ENCODE results near the gene SCAMP2. TPM values are rescaled to one million over a fixed set of nuclear protein-coding genes. Genes with fewer than 3 reads are reported as not detected.

The SCAMP2 gene
- total RNA-seq, 1 donor from 2014 or later, result 56.4 TPM

GRCh38 chr15:74809242-74809641 lies 63.9 kb downstream of the SCAMP2 start:
- H3K4me2 ChIP-seq (ENCODE audit: low read length), result no peak overlapping the region
- H3K79me2 ChIP-seq (ENCODE audit: insufficient read depth, low read length), result no peaks in the 10 kb centered on the region
- Mint-ChIP-seq H3K27ac (ENCODE audit: unreplicated experiment) (no peak overlapping the region), H3K36me3 (ENCODE audit: low read depth, unreplicated experiment) (peaks cover 2% of the 10 kb centered on the region), H3K4me1 (ENCODE audit: low read depth, unreplicated experiment) (peaks cover 11% of the 10 kb centered on the region), H3K27me3 (ENCODE audit: low read depth, unreplicated experiment) (peaks cover 5% of the 10 kb centered on the region), H3K9me3 (ENCODE audit: unreplicated experiment) (no peaks in the 10 kb centered on the region), H3K4me3 (ENCODE audit: unreplicated experiment) (no peak overlapping the region)
- H3K4me1 ChIP-seq (ENCODE audit: insufficient read depth, low read length), result peaks cover 8% of the 10 kb centered on the region
- H3K9me3 ChIP-seq (ENCODE audit: insufficient read depth, low read depth, low read length), result no peaks in the 10 kb centered on the region
- no peaks in the 10 kb centered on the region for H3K27me3 ChIP-seq (ENCODE audit: insufficient read depth, low read length)
- H3K27ac ChIP-seq (ENCODE audit: low read depth, low read length), result no peak overlapping the region
- no peak for DNase-seq (ENCODE audit: low read depth)
- no peaks in the 10 kb centered on the region for H3K36me3 ChIP-seq (ENCODE audit: insufficient read depth, low read length)
- no peak overlapping the region for H3K4me3 ChIP-seq (ENCODE audit: insufficient read depth, low read depth, low read length)
- no peak for TF ChIP-seq EZH2 (IDR thresholded peaks at IDR 0.05; ENCODE audit: insufficient read depth, low read length)
- TF ChIP-seq, protein P1, sequence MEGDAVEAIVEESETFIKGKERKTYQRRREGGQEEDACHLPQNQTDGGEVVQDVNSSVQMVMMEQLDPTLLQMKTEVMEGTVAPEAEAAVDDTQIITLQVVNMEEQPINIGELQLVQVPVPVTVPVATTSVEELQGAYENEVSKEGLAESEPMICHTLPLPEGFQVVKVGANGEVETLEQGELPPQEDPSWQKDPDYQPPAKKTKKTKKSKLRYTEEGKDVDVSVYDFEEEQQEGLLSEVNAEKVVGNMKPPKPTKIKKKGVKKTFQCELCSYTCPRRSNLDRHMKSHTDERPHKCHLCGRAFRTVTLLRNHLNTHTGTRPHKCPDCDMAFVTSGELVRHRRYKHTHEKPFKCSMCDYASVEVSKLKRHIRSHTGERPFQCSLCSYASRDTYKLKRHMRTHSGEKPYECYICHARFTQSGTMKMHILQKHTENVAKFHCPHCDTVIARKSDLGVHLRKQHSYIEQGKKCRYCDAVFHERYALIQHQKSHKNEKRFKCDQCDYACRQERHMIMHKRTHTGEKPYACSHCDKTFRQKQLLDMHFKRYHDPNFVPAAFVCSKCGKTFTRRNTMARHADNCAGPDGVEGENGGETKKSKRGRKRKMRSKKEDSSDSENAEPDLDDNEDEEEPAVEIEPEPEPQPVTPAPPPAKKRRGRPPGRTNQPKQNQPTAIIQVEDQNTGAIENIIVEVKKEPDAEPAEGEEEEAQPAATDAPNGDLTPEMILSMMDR (IDR thresholded peaks at IDR 0.05; ENCODE audit: insufficient read depth, low read depth, low read length), result no peak
- H4K20me1 ChIP-seq (ENCODE audit: insufficient read depth, low read length), result no peaks in the 10 kb centered on the region
- H3K9ac ChIP-seq (ENCODE audit: low read length), result no peak overlapping the region
- no peak for FAIRE-seq
- H2AFZ ChIP-seq (ENCODE audit: low read depth, low read length), result no peak overlapping the region

DNA sequence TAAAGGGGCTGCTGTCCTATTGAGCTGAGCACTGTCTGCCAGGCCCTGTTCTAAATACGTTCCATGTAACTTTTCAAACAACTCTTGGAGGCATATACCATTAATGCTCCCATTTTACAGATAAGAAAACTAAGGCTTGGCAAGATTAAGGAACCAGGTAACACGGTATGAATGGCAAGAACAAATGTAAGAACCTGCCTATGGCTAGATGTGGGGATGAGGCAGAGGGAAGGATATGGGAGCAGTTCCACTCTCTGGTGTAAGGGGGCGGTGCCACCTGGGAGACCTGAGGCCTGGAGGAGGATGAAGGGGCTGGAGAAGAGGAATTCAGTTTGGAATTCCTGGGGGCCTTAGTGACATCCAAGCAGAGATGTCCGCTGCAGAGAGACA lies 64.3 kb downstream of the SCAMP2 start:
- Histone ChIP-seq H2AFZ (ENCODE audit: low read depth, low read length) (no peak overlapping the region), H3K79me2 (ENCODE audit: insufficient read depth, low read length) (no peaks in the 10 kb centered on the region), H3K9me3 (ENCODE audit: insufficient read depth, low read depth, low read length) (no peaks in the 10 kb centered on the region), H4K20me1 (ENCODE audit: insufficient read depth, low read length) (no peaks in the 10 kb centered on the region), H3K9ac (ENCODE audit: low read length) (no peak overlapping the region), H3K4me1 (ENCODE audit: insufficient read depth, low read length) (peaks cover 8% of the 10 kb centered on the region), H3K27ac (ENCODE audit: low read depth, low read length) (no peak overlapping the region), H3K27me3 (ENCODE audit: insufficient read depth, low read length) (no peaks in the 10 kb centered on the region), H3K4me2 (ENCODE audit: low read length) (no peak overlapping the region), H3K4me3 (ENCODE audit: insufficient read depth, low read depth, low read length) (no peak overlapping the region), H3K36me3 (ENCODE audit: insufficient read depth, low read length) (no peaks in the 10 kb centered on the region)
- H3K27ac Mint-ChIP-seq (ENCODE audit: unreplicated experiment), result peak overlapping the region; percentile 50
- TF ChIP-seq, protein P1 (IDR thresholded peaks at IDR 0.05; ENCODE audit: insufficient read depth, low read depth, low read length), result no peak
- no peak for TF ChIP-seq EZH2 (IDR thresholded peaks at IDR 0.05; ENCODE audit: insufficient read depth, low read length)
- no peak overlapping the region for H3K4me3 Mint-ChIP-seq (ENCODE audit: unreplicated experiment)
- H3K27me3 Mint-ChIP-seq (ENCODE audit: low read depth, unreplicated experiment), result peaks cover 5% of the 10 kb centered on the region
- peaks cover 11% of the 10 kb centered on the region for H3K4me1 Mint-ChIP-seq (ENCODE audit: low read depth, unreplicated experiment)
- no peak for DNase-seq (ENCODE audit: low read depth)
- H3K9me3 Mint-ChIP-seq (ENCODE audit: unreplicated experiment), result no peaks in the 10 kb centered on the region
- peaks cover 2% of the 10 kb centered on the region for H3K36me3 Mint-ChIP-seq (ENCODE audit: low read depth, unreplicated experiment)
- no peak for FAIRE-seq

GRCh38 chr15:74808078-74808839 lies 64.9 kb downstream of the SCAMP2 start:
- TF ChIP-seq, protein P1 (IDR thresholded peaks at IDR 0.05; ENCODE audit: insufficient read depth, low read depth, low read length), result no peak
- TF ChIP-seq EZH2 (IDR thresholded peaks at IDR 0.05; ENCODE audit: insufficient read depth, low read length), result no peak
- Histone ChIP-seq H3K27ac (ENCODE audit: low read depth, low read length) (no peak overlapping the region), H3K4me1 (ENCODE audit: insufficient read depth, low read length) (peaks cover 8% of the 10 kb centered on the region), H3K79me2 (ENCODE audit: insufficient read depth, low read length) (no peaks in the 10 kb centered on the region), H3K36me3 (ENCODE audit: insufficient read depth, low read length) (no peaks in the 10 kb centered on the region), H3K27me3 (ENCODE audit: insufficient read depth, low read length) (no peaks in the 10 kb centered on the region), H2AFZ (ENCODE audit: low read depth, low read length) (no peak overlapping the region), H3K4me3 (ENCODE audit: insufficient read depth, low read depth, low read length) (no peak overlapping the region), H3K9me3 (ENCODE audit: insufficient read depth, low read depth, low read length) (no peaks in the 10 kb centered on the region), H3K4me2 (ENCODE audit: low read length) (no peak overlapping the region), H3K9ac (ENCODE audit: low read length) (no peak overlapping the region), H4K20me1 (ENCODE audit: insufficient read depth, low read length) (peaks cover 5% of the 10 kb centered on the region)
- Mint-ChIP-seq H3K4me3 (ENCODE audit: unreplicated experiment) (no peak overlapping the region), H3K4me1 (ENCODE audit: low read depth, unreplicated experiment) (peaks cover 11% of the 10 kb centered on the region), H3K27ac (ENCODE audit: unreplicated experiment) (no peak overlapping the region), H3K27me3 (ENCODE audit: low read depth, unreplicated experiment) (peaks cover 1% of the 10 kb centered on the region), H3K36me3 (ENCODE audit: low read depth, unreplicated experiment) (peaks cover 2% of the 10 kb centered on the region), H3K9me3 (ENCODE audit: unreplicated experiment) (no peaks in the 10 kb centered on the region)
- no peak for DNase-seq (ENCODE audit: low read depth)
- FAIRE-seq, result no peak

Measured in astrocyte (in vitro differentiated cells and primary cell).